ENCODE measurements around the gene DEFB128.
"Not testable (repeated sequence)": the region's sequence is repeated elsewhere in the genome, so short reads cannot be mapped to it uniquely, and the experiment has no call there.

DEFB128 gene

DNA sequence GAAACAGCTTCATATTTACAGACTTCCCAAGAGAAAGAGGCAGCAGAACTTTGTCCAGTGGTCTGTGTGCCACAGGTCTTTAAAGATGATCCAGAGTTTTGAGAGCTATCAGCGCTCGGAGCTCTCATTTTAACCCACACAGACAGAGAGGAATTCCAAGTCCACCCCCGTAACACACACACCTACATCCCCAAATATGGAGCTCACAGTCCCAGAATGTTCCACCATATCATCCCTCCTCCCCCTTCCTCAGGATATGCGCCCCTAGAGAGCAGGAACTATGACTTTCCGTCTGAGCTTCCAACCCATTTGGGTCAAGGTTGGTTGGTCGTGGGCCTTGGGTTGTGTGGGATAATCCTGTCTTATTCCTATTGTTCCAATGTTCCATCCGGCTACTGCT is at the start of gene DEFB128:
DEFB128 (minus strand) TSS at position 101 of the 400 bp plus-strand sequence; CDS start at position 13, 88 bp downstream.
- Histone ChIP-seq H3K27ac (ENCODE audit: low read depth, low read length) (no peak within 1 kb of the TSS), H3K36me3 (ENCODE audit: control insufficient read depth, insufficient read depth, low read length) (no peaks in the 10 kb centered on the region)

DNA sequence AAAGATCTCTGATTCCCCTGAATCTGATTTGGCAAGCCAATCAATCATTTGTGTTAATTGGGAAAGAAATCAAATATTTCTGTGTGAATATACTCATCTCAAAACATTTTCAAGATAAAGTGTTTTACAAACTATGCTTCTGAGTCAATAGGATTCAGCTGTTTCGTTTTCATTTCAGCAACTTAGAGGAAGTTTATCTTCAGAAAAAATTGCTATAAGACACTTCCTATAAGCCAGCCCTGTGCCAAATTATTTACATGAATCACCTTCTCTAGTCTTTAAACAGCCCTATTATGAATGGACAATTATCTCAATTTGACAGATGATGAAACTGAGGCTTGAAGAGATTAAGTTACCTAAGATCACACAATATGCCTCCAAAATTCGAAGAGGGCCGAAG is 48.4 kb upstream of the DEFB128 start:
- H3K9ac ChIP-seq (ENCODE audit: low read length) = no peak overlapping the region
- no peaks in the 10 kb centered on the region for H3K27me3 ChIP-seq (ENCODE audit: control insufficient read depth, insufficient read depth, low read length)
- no peak overlapping the region for H3K27ac ChIP-seq (ENCODE audit: low read depth, low read length)
- H3K4me3 ChIP-seq (ENCODE audit: low read length) = no peak overlapping the region
- H3K36me3 ChIP-seq (ENCODE audit: control insufficient read depth, insufficient read depth, low read length) = no peaks in the 10 kb centered on the region
- no peaks in the 10 kb centered on the region for H3K4me1 ChIP-seq (ENCODE audit: control insufficient read depth, insufficient read depth, low read length)

More for the DNA sequence above, at the start of gene DEFB128:
- Histone ChIP-seq H3K4me3 (ENCODE audit: low read length) (no peak within 1 kb of the TSS), H3K4me1 (ENCODE audit: control insufficient read depth, insufficient read depth, low read length) (no peaks in the 10 kb centered on the region), H3K27me3 (ENCODE audit: control insufficient read depth, insufficient read depth, low read length) (no peaks in the 10 kb centered on the region), H3K9ac (ENCODE audit: low read length) (no peak within 1 kb of the TSS)

DNA sequence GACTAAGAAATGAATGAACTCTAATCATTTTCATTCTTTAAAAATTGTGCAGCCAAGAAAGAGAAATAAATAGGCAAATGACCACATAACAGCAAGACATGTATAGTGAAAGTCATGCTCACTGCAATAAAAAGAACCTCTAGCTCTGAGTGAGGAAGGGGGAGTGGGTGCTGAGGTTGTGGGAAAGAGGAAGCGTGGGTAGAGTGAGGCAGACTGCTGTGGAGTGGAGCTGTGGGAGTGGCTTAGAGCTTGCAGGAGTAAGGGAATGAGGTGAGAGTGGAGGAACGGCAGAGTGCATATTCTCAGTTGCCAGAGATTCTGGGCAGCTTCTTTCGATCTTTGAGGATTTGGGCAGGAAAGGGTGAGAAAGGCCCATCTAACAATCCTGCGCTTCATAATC is 48.0 kb upstream of the DEFB128 start:
- no peak overlapping the region for H3K9ac ChIP-seq (ENCODE audit: low read length)
- no peaks in the 10 kb centered on the region for H3K4me1 ChIP-seq (ENCODE audit: control insufficient read depth, insufficient read depth, low read length)
- no peak overlapping the region for H3K4me3 ChIP-seq (ENCODE audit: low read length)
- no peaks in the 10 kb centered on the region for H3K27me3 ChIP-seq (ENCODE audit: control insufficient read depth, insufficient read depth, low read length)
- H3K27ac ChIP-seq (ENCODE audit: low read depth, low read length) = no peak overlapping the region
- no peaks in the 10 kb centered on the region for H3K36me3 ChIP-seq (ENCODE audit: control insufficient read depth, insufficient read depth, low read length)

DNA sequence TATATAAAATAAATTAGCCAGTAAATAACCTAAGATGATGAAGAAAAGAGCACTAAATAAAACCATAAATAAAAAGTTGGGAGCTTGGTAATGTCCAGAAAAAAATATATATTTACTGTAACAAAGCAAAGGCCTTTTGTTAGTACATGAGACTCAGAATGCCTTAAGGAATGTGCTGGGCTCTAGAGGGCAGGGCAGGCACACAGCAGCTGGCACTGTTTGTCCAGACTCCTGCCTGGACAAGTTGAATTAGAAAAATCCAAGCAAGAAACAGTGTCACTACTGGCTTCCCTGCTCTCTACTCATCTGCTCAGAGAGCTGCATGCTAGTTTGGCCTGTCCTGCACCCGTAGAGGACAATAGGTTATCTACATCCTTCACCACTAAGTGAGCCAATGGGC is 46.4 kb upstream of the DEFB128 start:
- Histone ChIP-seq H3K9ac (ENCODE audit: low read length) (no peak overlapping the region), H3K4me1 (ENCODE audit: control insufficient read depth, insufficient read depth, low read length) (no peaks in the 10 kb centered on the region), H3K4me3 (ENCODE audit: low read length) (no peak overlapping the region), H3K27ac (ENCODE audit: low read depth, low read length) (no peak overlapping the region), H3K27me3 (ENCODE audit: control insufficient read depth, insufficient read depth, low read length) (no peaks in the 10 kb centered on the region), H3K36me3 (ENCODE audit: control insufficient read depth, insufficient read depth, low read length) (no peaks in the 10 kb centered on the region)

DNA sequence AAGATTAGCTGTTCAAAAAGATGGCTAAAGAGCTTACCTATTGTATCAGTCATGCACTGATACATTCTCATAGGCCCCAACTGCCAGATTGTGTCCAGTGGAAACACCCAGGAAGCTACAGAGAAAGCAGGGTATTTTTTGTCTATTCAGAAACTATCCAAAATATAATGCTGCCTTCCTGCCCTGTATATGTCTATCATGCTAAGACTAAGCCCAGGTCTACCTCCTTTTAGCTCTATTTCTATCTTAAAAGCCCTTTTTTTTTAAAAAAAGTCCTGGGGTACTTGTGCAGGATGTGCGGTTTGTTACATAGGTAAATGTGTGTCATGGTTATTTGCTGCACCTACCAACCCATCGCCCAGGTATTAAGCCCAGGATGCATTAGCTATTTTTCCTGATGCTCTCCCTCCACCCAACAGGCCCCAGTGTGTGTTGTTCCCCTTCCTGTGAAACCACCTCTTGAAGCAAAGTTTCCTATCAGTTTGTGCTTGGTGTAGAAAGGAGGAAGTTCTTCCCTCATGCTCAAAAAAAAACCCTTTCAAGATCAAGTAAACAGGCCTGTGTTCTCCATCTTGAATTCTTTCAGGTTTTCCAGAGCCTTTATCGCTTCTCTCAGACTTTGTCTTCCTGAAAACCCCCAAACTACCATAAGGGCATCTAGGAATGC is 38.1 kb upstream of the DEFB128 start:
- H3K9ac ChIP-seq (ENCODE audit: low read length) = no peak overlapping the region
- H3K4me1 ChIP-seq (ENCODE audit: control insufficient read depth, insufficient read depth, low read length) = no peaks in the 10 kb centered on the region
- no peak overlapping the region for H3K27ac ChIP-seq (ENCODE audit: low read depth, low read length)
- no peak overlapping the region for H3K4me3 ChIP-seq (ENCODE audit: low read length)
- no peaks in the 10 kb centered on the region for H3K36me3 ChIP-seq (ENCODE audit: control insufficient read depth, insufficient read depth, low read length)
- H3K27me3 ChIP-seq (ENCODE audit: control insufficient read depth, insufficient read depth, low read length) = no peaks in the 10 kb centered on the region

DNA sequence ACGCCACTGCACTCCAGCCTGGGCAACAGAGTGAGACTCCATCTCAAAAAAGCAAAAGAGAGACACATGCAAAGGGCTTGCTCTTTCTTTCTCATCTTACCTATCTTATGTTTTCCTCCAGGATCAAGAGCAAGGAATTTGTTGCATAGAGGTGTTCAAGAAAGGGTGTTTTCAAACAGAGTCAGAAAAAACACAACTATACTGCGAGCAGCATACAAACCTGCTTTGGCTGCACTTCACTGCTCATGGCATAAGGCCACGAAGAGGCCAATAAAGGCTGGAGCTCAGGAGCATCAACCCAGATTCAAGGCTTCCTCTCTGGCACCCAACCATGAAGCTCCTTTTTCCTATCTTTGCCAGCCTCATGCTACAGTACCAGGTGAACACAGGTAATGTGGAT is 37.4 kb upstream of the DEFB128 start, which contains the start of gene DEFB129:
DEFB129 (plus strand) TSS at position 301 of the 400 bp plus-strand sequence; CDS start at position 332, 31 bp downstream.
- H3K36me3 ChIP-seq (ENCODE audit: control insufficient read depth, insufficient read depth, low read length) = no peaks in the 10 kb centered on the region
- no peak within 1 kb of the TSS for H3K4me3 ChIP-seq (ENCODE audit: low read length)
- no peaks in the 10 kb centered on the region for H3K27me3 ChIP-seq (ENCODE audit: control insufficient read depth, insufficient read depth, low read length)
- no peak within 1 kb of the TSS for H3K9ac ChIP-seq (ENCODE audit: low read length)
- no peak within 1 kb of the TSS for H3K27ac ChIP-seq (ENCODE audit: low read depth, low read length)
- no peaks in the 10 kb centered on the region for H3K4me1 ChIP-seq (ENCODE audit: control insufficient read depth, insufficient read depth, low read length)

DNA sequence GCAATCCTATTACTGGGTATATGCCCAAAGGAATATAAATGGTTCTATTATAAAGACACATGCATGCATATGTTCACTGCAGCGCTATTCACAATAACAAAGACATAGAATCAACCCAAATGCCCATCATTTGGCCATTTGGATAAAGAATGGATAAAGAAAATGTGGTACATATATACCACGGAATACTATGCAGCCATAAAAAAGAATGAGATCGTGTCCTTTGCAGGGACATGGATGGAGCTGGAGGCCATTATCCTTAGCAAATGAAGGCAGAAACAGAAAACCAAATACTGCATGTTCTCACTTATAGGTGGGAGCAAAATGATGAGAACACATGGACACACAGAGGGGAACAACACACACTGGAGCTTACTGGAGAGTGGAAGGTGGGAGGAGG is 36.4 kb upstream of the DEFB128 start:
- H3K27me3 ChIP-seq (ENCODE audit: control insufficient read depth, insufficient read depth, low read length); H3K4me1 ChIP-seq (ENCODE audit: control insufficient read depth, insufficient read depth, low read length); H3K36me3 ChIP-seq (ENCODE audit: control insufficient read depth, insufficient read depth, low read length); H3K27ac ChIP-seq (ENCODE audit: low read depth, low read length); H3K9ac ChIP-seq (ENCODE audit: low read length); H3K4me3 ChIP-seq (ENCODE audit: low read length): not testable (repeated sequence)

DNA sequence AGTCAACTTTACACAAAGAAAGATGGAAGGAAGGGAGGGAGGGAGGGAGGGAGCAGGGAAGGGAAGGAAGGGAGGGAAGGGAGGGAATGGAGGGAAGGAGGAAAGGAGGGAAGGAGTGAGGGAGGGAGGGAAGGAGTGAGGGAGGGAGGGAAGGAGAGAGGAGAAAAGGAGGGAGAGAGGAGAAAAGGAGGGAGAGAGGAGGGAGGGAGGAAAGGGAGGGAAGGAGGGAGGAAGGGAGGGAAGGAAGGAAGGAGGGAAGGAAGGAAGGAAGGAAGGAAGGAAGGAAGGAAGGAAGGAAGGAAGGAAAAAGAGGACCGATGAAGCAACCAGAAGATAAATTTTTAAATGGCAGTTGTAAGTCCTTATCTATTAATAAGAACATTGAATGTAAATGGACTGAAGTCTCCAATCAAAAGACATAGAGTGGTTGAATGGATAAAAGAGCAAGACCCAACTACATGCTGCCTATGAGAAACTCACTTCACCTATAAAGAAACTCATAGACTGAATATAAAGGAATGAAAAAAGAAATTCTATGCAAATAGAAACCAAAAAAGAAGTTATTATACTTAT is 31.8 kb upstream of the DEFB128 start:
- no peaks in the 10 kb centered on the region for H3K36me3 ChIP-seq (ENCODE audit: control insufficient read depth, insufficient read depth, low read length)
- no peak overlapping the region for H3K27ac ChIP-seq (ENCODE audit: low read depth, low read length)

DNA sequence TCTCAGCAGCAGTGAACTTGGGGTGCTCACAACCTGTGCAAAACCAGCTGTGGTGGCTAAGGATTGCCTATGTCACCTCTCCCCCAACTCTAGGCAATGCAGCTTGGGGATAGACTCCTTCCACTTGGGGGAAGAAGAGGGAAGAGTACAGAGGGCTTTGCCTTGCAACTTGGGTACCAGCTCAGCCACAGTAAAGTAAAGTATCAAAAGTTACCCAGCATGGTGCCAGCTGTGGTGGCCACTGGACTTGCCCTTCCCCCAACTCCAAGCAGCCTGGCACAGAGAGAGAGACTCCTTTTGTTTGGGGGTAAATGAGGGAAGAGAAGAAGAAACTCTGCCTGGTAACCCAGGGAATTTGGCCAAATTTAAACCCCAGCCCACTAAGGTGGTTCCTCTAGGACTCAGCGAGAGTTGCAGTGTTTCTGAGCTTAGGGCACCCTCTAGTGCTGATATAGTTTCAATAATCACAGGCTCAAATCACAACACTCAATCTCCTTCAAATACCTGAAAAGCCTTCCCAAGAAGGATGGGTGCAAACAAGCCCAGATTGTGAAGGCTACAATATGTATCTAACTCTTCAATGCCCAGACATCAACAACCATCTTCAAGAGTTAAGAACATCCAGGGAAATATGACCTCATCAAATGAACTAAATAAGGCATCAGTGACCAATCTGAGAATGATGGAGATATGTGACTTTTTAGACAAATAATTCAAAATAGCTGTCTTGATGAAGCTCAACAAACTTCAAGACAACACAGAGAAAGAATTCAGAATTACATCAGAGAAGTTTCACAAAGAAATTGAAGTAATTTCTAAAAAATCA is 30.0 kb upstream of the DEFB128 start:
- H3K9ac ChIP-seq (ENCODE audit: low read length) = no peak overlapping the region
- H3K4me1 ChIP-seq (ENCODE audit: control insufficient read depth, insufficient read depth, low read length) = no peaks in the 10 kb centered on the region
- no peak overlapping the region for H3K27ac ChIP-seq (ENCODE audit: low read depth, low read length)
- no peaks in the 10 kb centered on the region for H3K27me3 ChIP-seq (ENCODE audit: control insufficient read depth, insufficient read depth, low read length)
- no peaks in the 10 kb centered on the region for H3K36me3 ChIP-seq (ENCODE audit: control insufficient read depth, insufficient read depth, low read length)
- H3K4me3 ChIP-seq (ENCODE audit: low read length) = no peak overlapping the region

More for the DNA sequence above, 31.8 kb upstream of the DEFB128 start:
- no peak overlapping the region for H3K9ac ChIP-seq (ENCODE audit: low read length)
- H3K4me1 ChIP-seq (ENCODE audit: control insufficient read depth, insufficient read depth, low read length) = no peaks in the 10 kb centered on the region
- no peaks in the 10 kb centered on the region for H3K27me3 ChIP-seq (ENCODE audit: control insufficient read depth, insufficient read depth, low read length)
- no peak overlapping the region for H3K4me3 ChIP-seq (ENCODE audit: low read length)

DNA sequence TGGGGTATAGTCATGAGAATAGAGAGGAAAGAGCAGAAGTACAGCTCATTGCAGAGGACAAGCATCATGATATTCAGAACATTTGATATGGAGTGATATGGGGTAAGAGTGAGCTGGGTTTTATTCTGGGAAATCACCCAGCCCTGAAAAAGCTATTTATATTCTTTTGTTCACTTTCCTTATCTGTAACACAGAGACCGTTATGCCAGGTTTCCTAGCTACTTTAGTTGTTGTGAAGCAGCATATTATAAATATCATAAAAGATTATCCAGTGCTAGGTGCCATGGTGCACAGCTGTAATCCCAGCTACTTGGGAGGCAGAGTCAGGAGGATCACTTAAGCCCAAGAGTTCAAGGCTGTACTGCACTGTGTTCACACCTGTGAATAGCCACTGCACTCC is 27.8 kb upstream of the DEFB128 start:
- no peak overlapping the region for H3K27ac ChIP-seq (ENCODE audit: low read depth, low read length)
- H3K27me3 ChIP-seq (ENCODE audit: control insufficient read depth, insufficient read depth, low read length) = no peaks in the 10 kb centered on the region
- no peak overlapping the region for H3K9ac ChIP-seq (ENCODE audit: low read length)
- H3K4me3 ChIP-seq (ENCODE audit: low read length) = no peak overlapping the region
- H3K36me3 ChIP-seq (ENCODE audit: control insufficient read depth, insufficient read depth, low read length) = no peaks in the 10 kb centered on the region
- H3K4me1 ChIP-seq (ENCODE audit: control insufficient read depth, insufficient read depth, low read length) = no peaks in the 10 kb centered on the region

DNA sequence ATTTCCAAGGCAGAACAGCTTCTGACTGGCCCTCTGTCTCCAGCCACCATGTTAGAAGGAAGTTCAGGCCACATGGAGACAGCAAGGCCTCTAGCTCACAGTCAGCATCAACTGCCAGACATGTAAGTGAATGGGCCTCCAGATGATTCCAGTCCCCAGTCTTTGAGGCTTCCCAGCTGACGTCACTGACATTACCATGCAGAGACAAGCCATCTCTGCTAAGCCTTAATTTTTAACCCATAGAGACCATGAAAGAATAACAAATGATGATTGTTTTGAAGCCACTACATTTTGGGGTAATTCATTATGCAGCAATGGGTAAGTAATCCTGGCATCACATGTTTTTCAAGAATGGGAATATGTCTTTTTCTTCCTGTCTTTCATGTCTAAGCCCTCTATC is 26.3 kb upstream of the DEFB128 start:
- no peaks in the 10 kb centered on the region for H3K36me3 ChIP-seq (ENCODE audit: control insufficient read depth, insufficient read depth, low read length)
- no peak overlapping the region for H3K4me3 ChIP-seq (ENCODE audit: low read length)
- H3K9ac ChIP-seq (ENCODE audit: low read length) = no peak overlapping the region
- no peak overlapping the region for H3K27ac ChIP-seq (ENCODE audit: low read depth, low read length)
- H3K27me3 ChIP-seq (ENCODE audit: control insufficient read depth, insufficient read depth, low read length) = no peaks in the 10 kb centered on the region
- no peaks in the 10 kb centered on the region for H3K4me1 ChIP-seq (ENCODE audit: control insufficient read depth, insufficient read depth, low read length)

DNA sequence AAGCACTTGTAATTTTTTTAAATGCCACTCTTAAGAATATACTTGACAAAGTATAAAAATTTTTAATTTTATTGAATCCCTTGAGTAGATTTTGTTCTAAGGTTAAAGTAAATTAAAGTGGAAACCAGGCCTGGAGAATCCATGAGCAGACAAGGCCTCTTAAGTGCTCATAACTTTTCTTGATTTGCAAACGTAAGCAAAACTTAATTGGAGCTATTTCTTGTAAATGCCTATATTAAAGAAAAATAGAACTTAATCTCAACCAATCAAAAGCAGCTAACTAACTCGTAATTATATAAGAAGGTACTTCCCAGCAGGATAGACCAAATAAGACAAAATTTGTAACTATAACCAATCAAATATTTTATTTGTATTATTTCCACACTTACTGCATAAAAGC is 24.9 kb upstream of the DEFB128 start:
- H3K27ac ChIP-seq (ENCODE audit: low read depth, low read length) = no peak overlapping the region
- H3K9ac ChIP-seq (ENCODE audit: low read length) = no peak overlapping the region
- no peaks in the 10 kb centered on the region for H3K36me3 ChIP-seq (ENCODE audit: control insufficient read depth, insufficient read depth, low read length)
- no peaks in the 10 kb centered on the region for H3K4me1 ChIP-seq (ENCODE audit: control insufficient read depth, insufficient read depth, low read length)
- no peaks in the 10 kb centered on the region for H3K27me3 ChIP-seq (ENCODE audit: control insufficient read depth, insufficient read depth, low read length)
- H3K4me3 ChIP-seq (ENCODE audit: low read length) = no peak overlapping the region

Data from rectal smooth muscle tissue (tissue), 1 donor.